ENCODE measurements around the gene ITFG2. TPM values are rescaled to one million over a fixed set of nuclear protein-coding genes. Genes with fewer than 3 reads are reported as not detected.

Gene ITFG2
- polyA plus RNA-seq, 1 donor (not counting 4 experiments of a cell fraction or from before 2014, with no cell fraction given) = 13.0 TPM

- Histone ChIP-seq H3K4me1 (ENCODE audit: control insufficient read depth, extremely low read depth, insufficient read depth, low read length) (peaks cover 5% of the 10 kb centered on the region), H4K20me1 (ENCODE audit: control insufficient read depth, extremely low read depth, insufficient read depth, low read length) (no peaks in the 10 kb centered on the region), H3K9me1 (ENCODE audit: control insufficient read depth, extremely low read depth, insufficient read depth, low read length) (no peaks in the 10 kb centered on the region), H3K36me3 (ENCODE audit: control insufficient read depth in 2 of 2, extremely low read depth in 1 of 2, insufficient read depth in 2 of 2, low read length in 2 of 2) (peaks cover 0 to 2% of the 10 kb centered on the region in 2 experiments), H3K79me2 (ENCODE audit: control insufficient read depth, insufficient read depth, low read length) (no peaks in the 10 kb centered on the region), H3K9ac (ENCODE audit: control insufficient read depth, extremely low read depth, insufficient read depth, low read length) (no peak overlapping the region), H3K4me2 (ENCODE audit: control insufficient read depth, extremely low read depth, insufficient read depth, low read depth, low read length) (no peak overlapping the region), H3K9me3 (ENCODE audit: control insufficient read depth, low read depth, low read length) (no peaks in the 10 kb centered on the region), H3K27ac (ENCODE audit: control insufficient read depth, insufficient read depth, low read length) (no peak overlapping the region), H3K27me3 (ENCODE audit: control insufficient read depth, extremely low read depth, insufficient read depth, low read length) (no peaks in the 10 kb centered on the region), H3K4me3 (ENCODE audit: control insufficient read depth in 2 of 3, extremely low read depth in 1 of 3, insufficient read depth in 2 of 3, low read depth in 1 of 3, low read length in 3 of 3) (no peak overlapping the region), H2AFZ (ENCODE audit: control insufficient read depth, low read length) (no peak overlapping the region)
- no peak for FAIRE-seq
- TF ChIP-seq, protein P1, sequence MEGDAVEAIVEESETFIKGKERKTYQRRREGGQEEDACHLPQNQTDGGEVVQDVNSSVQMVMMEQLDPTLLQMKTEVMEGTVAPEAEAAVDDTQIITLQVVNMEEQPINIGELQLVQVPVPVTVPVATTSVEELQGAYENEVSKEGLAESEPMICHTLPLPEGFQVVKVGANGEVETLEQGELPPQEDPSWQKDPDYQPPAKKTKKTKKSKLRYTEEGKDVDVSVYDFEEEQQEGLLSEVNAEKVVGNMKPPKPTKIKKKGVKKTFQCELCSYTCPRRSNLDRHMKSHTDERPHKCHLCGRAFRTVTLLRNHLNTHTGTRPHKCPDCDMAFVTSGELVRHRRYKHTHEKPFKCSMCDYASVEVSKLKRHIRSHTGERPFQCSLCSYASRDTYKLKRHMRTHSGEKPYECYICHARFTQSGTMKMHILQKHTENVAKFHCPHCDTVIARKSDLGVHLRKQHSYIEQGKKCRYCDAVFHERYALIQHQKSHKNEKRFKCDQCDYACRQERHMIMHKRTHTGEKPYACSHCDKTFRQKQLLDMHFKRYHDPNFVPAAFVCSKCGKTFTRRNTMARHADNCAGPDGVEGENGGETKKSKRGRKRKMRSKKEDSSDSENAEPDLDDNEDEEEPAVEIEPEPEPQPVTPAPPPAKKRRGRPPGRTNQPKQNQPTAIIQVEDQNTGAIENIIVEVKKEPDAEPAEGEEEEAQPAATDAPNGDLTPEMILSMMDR (optimal IDR thresholded peaks at IDR 0.05 in 1 of 3, IDR thresholded peaks at IDR 0.05 in 1 of 3, conservative IDR thresholded peaks at IDR 0.05 in 1 of 3; ENCODE audit: extremely low read depth in 1 of 3, insufficient read depth in 2 of 3, low read length in 3 of 3) = no peak
- TF ChIP-seq EZH2 (IDR thresholded peaks at IDR 0.05; ENCODE audit: low read length) = no peak
- dilution Hi-C loops (cut with MboI; ENCODE audit: extremely low pct_ligation_motif_present, low sequenced_read_pairs) = no loop called here
- no peak for DNase-seq (ENCODE audit: low read depth, low spot score)
These were observed 24.1 kb downstream of the ITFG2 start for GRCh38 chr12:2836574-2836973.

DNA sequence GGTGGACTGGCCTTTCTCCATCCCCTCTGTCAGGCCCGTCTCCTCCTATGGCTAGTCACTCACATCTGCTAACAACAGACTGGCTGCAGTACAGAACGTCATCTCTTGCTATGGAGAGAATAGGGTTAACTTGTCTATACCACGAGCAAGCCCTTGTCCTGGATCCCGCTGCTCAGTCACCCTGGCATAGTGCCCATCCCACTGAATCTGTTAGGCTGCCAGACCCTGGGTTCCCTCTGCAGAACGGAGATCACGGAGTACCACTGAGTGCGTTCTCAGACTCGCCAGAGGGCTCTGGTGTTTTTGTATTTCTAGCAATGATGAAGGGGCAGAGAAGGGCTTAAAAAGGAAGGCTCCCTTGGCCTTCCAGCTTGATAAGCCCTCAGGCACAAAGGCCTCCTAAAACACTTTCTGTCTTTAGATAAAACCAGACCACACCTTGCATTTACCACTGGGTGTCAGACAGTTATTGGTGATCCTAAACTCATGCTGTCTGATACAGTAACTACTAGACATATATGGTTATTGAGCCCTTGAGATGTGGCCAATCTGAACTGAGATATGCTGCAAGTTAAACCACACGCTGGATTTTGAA lies 28.7 kb downstream of the ITFG2 start:
- no peak overlapping the region for H3K4me3 ChIP-seq (ENCODE audit: control insufficient read depth in 2 of 3, extremely low read depth in 1 of 3, insufficient read depth in 2 of 3, low read depth in 1 of 3, low read length in 3 of 3)
- no peak overlapping the region for H2AFZ ChIP-seq (ENCODE audit: control insufficient read depth, low read length)
- no peaks in the 10 kb centered on the region for H3K9me3 ChIP-seq (ENCODE audit: control insufficient read depth, low read depth, low read length)
- no peaks in the 10 kb centered on the region for H3K27me3 ChIP-seq (ENCODE audit: control insufficient read depth, extremely low read depth, insufficient read depth, low read length)
- peaks cover 0 to 1% of the 10 kb centered on the region in 2 experiments for H3K36me3 ChIP-seq (ENCODE audit: control insufficient read depth in 2 of 2, extremely low read depth in 1 of 2, insufficient read depth in 2 of 2, low read length in 2 of 2)
- no peak for DNase-seq (ENCODE audit: low read depth, low spot score)
- dilution Hi-C loops (cut with MboI; ENCODE audit: extremely low pct_ligation_motif_present, low sequenced_read_pairs) = no loop called here
- H4K20me1 ChIP-seq (ENCODE audit: control insufficient read depth, extremely low read depth, insufficient read depth, low read length) = no peaks in the 10 kb centered on the region
- no peak overlapping the region for H3K27ac ChIP-seq (ENCODE audit: control insufficient read depth, insufficient read depth, low read length)
- no peaks in the 10 kb centered on the region for H3K4me1 ChIP-seq (ENCODE audit: control insufficient read depth, extremely low read depth, insufficient read depth, low read length)
- TF ChIP-seq, protein P1 (optimal IDR thresholded peaks at IDR 0.05 in 1 of 3, IDR thresholded peaks at IDR 0.05 in 1 of 3, conservative IDR thresholded peaks at IDR 0.05 in 1 of 3; ENCODE audit: extremely low read depth in 1 of 3, insufficient read depth in 2 of 3, low read length in 3 of 3) = no peak
- TF ChIP-seq EZH2 (IDR thresholded peaks at IDR 0.05; ENCODE audit: low read length) = no peak
- H3K4me2 ChIP-seq (ENCODE audit: control insufficient read depth, extremely low read depth, insufficient read depth, low read depth, low read length) = no peak overlapping the region
- no peak for FAIRE-seq
- no peak overlapping the region for H3K9ac ChIP-seq (ENCODE audit: control insufficient read depth, extremely low read depth, insufficient read depth, low read length)
- no peaks in the 10 kb centered on the region for H3K79me2 ChIP-seq (ENCODE audit: control insufficient read depth, insufficient read depth, low read length)
- no peaks in the 10 kb centered on the region for H3K9me1 ChIP-seq (ENCODE audit: control insufficient read depth, extremely low read depth, insufficient read depth, low read length)
